Natural killer cell (primary cell): Measurements from ENCODE around the gene PICK1. TPM values are rescaled to one million over a fixed set of nuclear protein-coding genes. Genes with fewer than 3 reads are reported as not detected.
A peak's percentile ranks its signal among the peaks of the same experiment; 100 is the strongest.

Experiments
- ATAC-seq, 3 donors: fragments of 150-1000 bp in 2 of 3; fragments of 200-7000 bp in 1 of 3; cut with Tn5 transposase; 1 replicate in 1 of 3; 2 replicates in 2 of 3; pipeline ENCODE4 v1.10.0; 2021; ENCODE audit warnings: mild to moderate bottlenecking in 2 of 3, moderate library complexity in 2 of 3
- DNase-seq, 2 donors: peaks; one replicate each; pipeline versions ENCODE4 v3.0.0 to v3.0.0-alpha.2; 2013 to 2021; ENCODE audit warnings: mixed read lengths in 1 of 2
- H3K27ac ChIP-seq: one replicate; pipeline ENCODE4 v1.5.1; 2013; ENCODE audit warnings: mild to moderate bottlenecking, low read length
- H3K27me3 ChIP-seq: one replicate; pipeline ENCODE4 v1.6.1; 2013; ENCODE audit warnings: low read length; ENCODE audit not compliant: control insufficient read depth, insufficient read depth
- H3K36me3 ChIP-seq: one replicate; pipeline ENCODE4 v1.6.1; 2013; ENCODE audit warnings: low read length; ENCODE audit not compliant: control insufficient read depth, insufficient read depth
- H3K4me1 ChIP-seq: one replicate; pipeline ENCODE4 v1.6.1; 2013; ENCODE audit warnings: low read length; ENCODE audit not compliant: control insufficient read depth, insufficient read depth
- H3K4me3 ChIP-seq: one replicate; pipeline ENCODE4 v1.5.1; 2013; ENCODE audit warnings: low read length
- H3K9me3 ChIP-seq: one replicate; pipeline ENCODE4 v1.6.1; 2013; ENCODE audit warnings: low read length; ENCODE audit not compliant: control insufficient read depth, insufficient read depth
- H3K27ac Mint-ChIP-seq, 2 donors: one replicate each; pipeline ENCODE4 v1.8.0; 2022; ENCODE audit warnings: mild to moderate bottlenecking in 2 of 2, mixed read lengths in 2 of 2, moderate library complexity in 1 of 2
- H3K27me3 Mint-ChIP-seq, 2 donors: one replicate each; pipeline ENCODE4 v1.8.0; 2022; ENCODE audit warnings: low read depth in 2 of 2, mixed read lengths in 2 of 2
- H3K36me3 Mint-ChIP-seq: one replicate; pipeline ENCODE4 v1.8.0; 2022; ENCODE audit warnings: mixed read lengths
- H3K4me1 Mint-ChIP-seq, 2 donors: one replicate each; pipeline ENCODE4 v1.8.0; 2022; ENCODE audit warnings: mixed read lengths in 2 of 2
- H3K4me3 Mint-ChIP-seq: one replicate; pipeline ENCODE4 v1.8.0; 2022; ENCODE audit warnings: mild to moderate bottlenecking, moderate library complexity, mixed read lengths
- H3K9me3 Mint-ChIP-seq, 2 donors: one replicate each; pipeline ENCODE4 v1.8.0; 2022; ENCODE audit warnings: mixed read lengths in 2 of 2
- CTCF ChIP-seq: fragments of 200-600 bp; IDR thresholded peaks from one replicate; pipeline ENCODE4 v1.8.0; 2022; ENCODE audit warnings: antibody characterized with exemption
- WGBS: methylation state at CpG from one replicate; pipeline ENCODE4 v1.1.7; 2013; ENCODE audit warnings: missing lambda C conversion rate; ENCODE audit not compliant: insufficient coverage; 5-methylcytosine and 5-hydroxymethylcytosine counted together
- intact Hi-C: fragments of 100-400 bp; cut with micrococcal nuclease; formaldehyde crosslinking; loops from one replicate; pipeline ENCODE4 v1.14.2; 2022
- total RNA-seq, 4 donors: library from RNA; stranded (reverse); fragments of 120-200 nt in 1 of 4; gene quantifications; one replicate each; pipeline versions ENCODE4 v1.2.3 to v1.2.4, GENCODE V29; 2013 to 2022

Gene PICK1
- total RNA-seq, 3 donors from 2014 or later (not counting 1 experiment from before 2014, with no cell fraction given): 28.4 to 30.9 (median 29.9) TPM

GRCh38 chr22:38032681-38033521 lies 24.3 kb upstream of the PICK1 start:
- no peak for DNase-seq
- H3K4me1 Mint-ChIP-seq: peaks cover under 1 to 16% of the 10 kb centered on the region in 2 donors
- Histone ChIP-seq H3K27ac (no peak overlapping the region), H3K4me3 (no peak overlapping the region), H3K36me3 (no peaks in the 10 kb centered on the region), H3K9me3 (no peaks in the 10 kb centered on the region), H3K27me3 (no peaks in the 10 kb centered on the region), H3K4me1 (peaks cover 14% of the 10 kb centered on the region)
- H3K9me3 Mint-ChIP-seq: no peaks in the 10 kb centered on the region
- no peaks in the 10 kb centered on the region for H3K36me3 Mint-ChIP-seq
- H3K27ac Mint-ChIP-seq: no peak overlapping the region
- intact Hi-C loops: no loop called here
- 82% methylated on average over 19 of the region's 19 CpGs for WGBS
- H3K4me3 Mint-ChIP-seq: no peak overlapping the region
- no peak for TF ChIP-seq CTCF
- H3K27me3 Mint-ChIP-seq: peaks cover 0 to 2% of the 10 kb centered on the region in 2 donors
- no peak for ATAC-seq

GRCh38 chr22:38033522-38034277 lies 23.5 kb upstream of the PICK1 start:
- Mint-ChIP-seq H3K27ac (peak overlapping the region in 1 of 2 donors; percentile 51), H3K36me3 (no peaks in the 10 kb centered on the region), H3K9me3 (no peaks in the 10 kb centered on the region), H3K4me3 (no peak overlapping the region), H3K27me3 (peaks cover 0 to 2% of the 10 kb centered on the region in 2 donors), H3K4me1 (peaks cover 0 to 14% of the 10 kb centered on the region in 2 donors)
- 89% methylated on average over 27 of the region's 27 CpGs for WGBS
- no peak for ATAC-seq
- Histone ChIP-seq H3K27me3 (no peaks in the 10 kb centered on the region), H3K4me3 (no peak overlapping the region), H3K4me1 (peaks cover 8% of the 10 kb centered on the region), H3K9me3 (no peaks in the 10 kb centered on the region), H3K27ac (no peak overlapping the region), H3K36me3 (no peaks in the 10 kb centered on the region)
- intact Hi-C loops: no loop called here
- TF ChIP-seq CTCF: no peak
- no peak for DNase-seq

- intact Hi-C loops: no loop called here
- no peak overlapping the region for H3K27ac ChIP-seq
- H3K4me3 Mint-ChIP-seq: no peak overlapping the region
- ATAC-seq (no peak), DNase-seq (no peak)
- 74% methylated on average over 14 of the region's 15 CpGs for WGBS
- no peaks in the 10 kb centered on the region for H3K9me3 Mint-ChIP-seq
- H3K27ac Mint-ChIP-seq: peak overlapping the region in 1 of 2 donors; percentile 51
- no peaks in the 10 kb centered on the region for H3K36me3 ChIP-seq
- no peaks in the 10 kb centered on the region for H3K36me3 Mint-ChIP-seq
- peaks cover 0 to 7% of the 10 kb centered on the region in 2 donors for H3K4me1 Mint-ChIP-seq
- no peak overlapping the region for H3K4me3 ChIP-seq
- H3K4me1 ChIP-seq: peaks cover 8% of the 10 kb centered on the region
- H3K27me3 Mint-ChIP-seq: no peaks in the 10 kb centered on the region
- H3K9me3 ChIP-seq: no peaks in the 10 kb centered on the region
- no peaks in the 10 kb centered on the region for H3K27me3 ChIP-seq
- TF ChIP-seq CTCF: no peak
Measured at GRCh38 chr22:38034278-38034882, 22.8 kb upstream of the PICK1 start.
